GM12874 (cell line): Measurements from ENCODE around the gene ZER1.

Experiments used
- TF ChIP-seq, protein P1 (sequence below): IDR thresholded peaks from 2 replicates; pipeline ENCODE4 v1.5.1; 2011; ENCODE audit warnings: low read depth, mild to moderate bottlenecking, control low read depth, low read length, moderate library complexity; ENCODE audit not compliant: insufficient read depth

Gene ZER1

DNA sequence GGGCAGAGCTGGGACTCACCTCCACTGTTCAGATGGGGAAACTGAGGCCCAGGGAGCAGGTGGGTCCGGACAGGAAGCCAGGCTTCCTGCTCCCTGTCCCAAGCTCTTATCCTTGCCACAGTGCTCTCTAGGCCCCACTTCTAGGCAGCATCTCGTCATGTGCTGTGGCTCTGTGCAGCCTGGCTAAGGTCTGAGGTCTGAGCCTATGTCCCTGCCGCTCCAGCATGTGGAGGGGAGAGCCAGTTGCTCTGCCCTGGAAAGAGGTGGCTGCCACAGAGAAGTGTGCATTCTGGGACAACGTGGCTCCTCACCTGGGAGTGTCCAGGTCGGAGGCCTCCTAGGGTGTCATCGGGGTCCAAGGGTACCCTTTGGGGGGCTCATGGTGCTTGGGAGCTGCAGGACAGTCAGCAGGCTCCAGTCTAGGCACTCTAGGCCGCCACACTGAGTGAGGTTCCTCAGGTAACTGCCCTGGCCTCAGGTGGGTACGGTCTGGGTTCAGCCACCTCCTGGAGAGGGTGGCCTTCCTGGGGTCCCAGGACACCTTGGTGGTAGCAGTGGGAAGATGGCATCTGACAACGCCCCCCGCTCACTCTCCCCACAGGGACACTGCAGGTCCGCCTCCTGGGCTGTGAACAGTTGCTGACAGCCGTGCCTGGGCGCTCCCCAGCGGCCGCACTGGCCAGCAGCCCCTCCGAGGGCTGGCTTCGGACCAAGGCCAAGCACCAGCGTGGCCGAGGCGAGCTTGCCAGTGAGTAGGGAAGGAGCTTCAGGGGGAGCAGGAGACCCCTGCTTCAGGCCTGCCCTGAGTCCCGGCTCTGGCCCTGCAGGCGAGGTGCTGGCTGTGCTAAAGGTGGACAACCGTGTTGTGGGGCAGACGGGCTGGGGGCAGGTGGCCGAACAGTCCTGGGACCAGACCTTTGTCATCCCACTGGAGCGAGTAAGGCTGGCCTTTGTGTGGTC lies 59.0 kb downstream of the ZER1 start:
- TF ChIP-seq, protein P1, sequence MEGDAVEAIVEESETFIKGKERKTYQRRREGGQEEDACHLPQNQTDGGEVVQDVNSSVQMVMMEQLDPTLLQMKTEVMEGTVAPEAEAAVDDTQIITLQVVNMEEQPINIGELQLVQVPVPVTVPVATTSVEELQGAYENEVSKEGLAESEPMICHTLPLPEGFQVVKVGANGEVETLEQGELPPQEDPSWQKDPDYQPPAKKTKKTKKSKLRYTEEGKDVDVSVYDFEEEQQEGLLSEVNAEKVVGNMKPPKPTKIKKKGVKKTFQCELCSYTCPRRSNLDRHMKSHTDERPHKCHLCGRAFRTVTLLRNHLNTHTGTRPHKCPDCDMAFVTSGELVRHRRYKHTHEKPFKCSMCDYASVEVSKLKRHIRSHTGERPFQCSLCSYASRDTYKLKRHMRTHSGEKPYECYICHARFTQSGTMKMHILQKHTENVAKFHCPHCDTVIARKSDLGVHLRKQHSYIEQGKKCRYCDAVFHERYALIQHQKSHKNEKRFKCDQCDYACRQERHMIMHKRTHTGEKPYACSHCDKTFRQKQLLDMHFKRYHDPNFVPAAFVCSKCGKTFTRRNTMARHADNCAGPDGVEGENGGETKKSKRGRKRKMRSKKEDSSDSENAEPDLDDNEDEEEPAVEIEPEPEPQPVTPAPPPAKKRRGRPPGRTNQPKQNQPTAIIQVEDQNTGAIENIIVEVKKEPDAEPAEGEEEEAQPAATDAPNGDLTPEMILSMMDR = no peak

GRCh38 chr9:128707446-128707845 lies 64.3 kb downstream of the ZER1 start:
- TF ChIP-seq, protein P1 = no peak

- TF ChIP-seq, protein P1 = no peak
Observed at GRCh38 chr9:128706671-128707381, 64.9 kb downstream of the ZER1 start.

DNA sequence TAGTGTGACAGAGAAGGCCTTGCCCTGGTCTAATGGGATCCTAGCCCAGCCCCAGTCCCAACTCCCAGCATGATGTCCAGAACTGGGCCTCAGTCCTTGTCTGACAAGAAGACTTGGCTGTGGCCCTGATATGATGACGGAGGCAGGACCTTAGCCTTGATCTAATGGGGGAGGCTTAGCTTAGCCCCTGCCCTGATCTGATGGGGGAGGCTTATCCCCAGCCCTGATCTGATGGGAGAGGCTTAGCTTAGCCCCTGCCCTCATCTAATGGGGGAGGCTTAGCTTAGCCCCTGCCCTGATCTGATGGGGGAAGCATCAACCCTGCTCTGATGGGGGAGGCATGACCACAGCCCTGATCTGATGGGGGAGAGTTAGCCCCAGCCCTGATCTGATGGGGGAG lies 65.7 kb downstream of the ZER1 start:
- TF ChIP-seq, protein P1 = no peak

DNA sequence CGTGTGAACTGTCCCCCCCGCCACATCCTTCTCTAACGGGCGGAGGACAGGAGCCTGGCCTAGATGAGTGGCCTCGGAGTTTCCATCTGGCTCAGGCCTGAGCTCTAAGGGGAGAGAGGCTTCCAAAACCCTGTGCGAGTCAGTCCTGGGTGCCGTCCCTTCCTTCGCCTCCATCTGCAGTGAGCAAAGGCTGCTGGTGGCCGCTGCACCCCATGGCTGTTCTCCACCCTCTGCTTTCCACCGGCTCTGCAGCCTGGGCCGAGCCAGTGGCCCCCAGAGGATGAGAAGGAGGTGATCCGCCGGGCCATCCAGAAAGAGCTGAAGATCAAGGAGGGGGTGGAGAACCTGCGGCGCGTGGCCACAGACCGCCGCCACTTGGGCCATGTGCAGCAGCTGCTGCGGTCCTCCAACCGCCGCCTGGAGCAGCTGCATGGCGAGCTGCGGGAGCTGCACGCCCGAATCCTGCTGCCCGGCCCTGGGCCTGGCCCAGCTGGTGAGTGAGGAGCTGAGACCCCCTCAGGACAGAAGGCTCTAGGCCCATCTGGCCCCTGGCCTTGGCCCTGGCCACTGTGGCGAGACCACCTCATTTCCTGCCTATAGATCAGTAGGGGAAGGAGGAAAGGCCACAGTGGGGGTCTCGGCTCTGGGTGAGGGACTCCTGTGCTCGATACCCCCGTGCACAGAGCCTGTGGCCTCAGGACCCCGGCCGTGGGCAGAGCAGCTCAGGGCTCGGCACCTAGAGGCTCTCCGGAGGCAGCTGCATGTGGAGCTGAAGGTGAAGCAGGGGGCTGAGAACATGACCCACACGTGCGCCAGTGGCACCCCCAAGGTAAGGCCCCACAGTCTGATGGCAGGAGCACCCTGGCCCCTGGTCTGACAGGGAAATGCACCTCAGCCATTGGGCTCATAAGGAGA lies 66.4 kb downstream of the ZER1 start:
- TF ChIP-seq, protein P1 = no peak

GRCh38 chr9:128704356-128704670 lies 67.4 kb downstream of the ZER1 start:
- TF ChIP-seq, protein P1 = no peak
